Activated naive CD4-positive, alpha-beta T cell treated with anti-CD3 and anti-CD28 coated beads, Interleukin-2, amount 10 ng/mL, durations not matched to agents 7 days and 5 days (primary cell): ENCODE results near the gene RBMXL3.
"Not testable (repeated sequence)": the region's sequence is repeated elsewhere in the genome, so short reads cannot be mapped to it uniquely, and the experiment has no call there.

Experiments used
- CTCF ChIA-PET: fragments of 350-600 bp; sonication (Branson Sonifier 250); formaldehyde crosslinking; loops from one replicate; lab custom pipeline; 2021; ENCODE audit warnings: antibody characterized with exemption; lab: Charles Lee
- DNase-seq: peaks from one replicate; pipeline ENCODE4 v3.0.0-alpha.2; 2020
- H3K27ac Mint-ChIP-seq: one replicate; pipeline ENCODE4 v1.8.0; 2021; ENCODE audit warnings: mild to moderate bottlenecking, moderate library complexity, mixed read lengths
- H3K27me3 Mint-ChIP-seq: one replicate; pipeline ENCODE4 v1.8.0; 2021; ENCODE audit warnings: mild to moderate bottlenecking, mixed read lengths
- H3K36me3 Mint-ChIP-seq: one replicate; pipeline ENCODE4 v1.8.0; 2021; ENCODE audit warnings: mixed read lengths
- H3K4me1 Mint-ChIP-seq: one replicate; pipeline ENCODE4 v1.8.0; 2021; ENCODE audit warnings: mixed read lengths
- H3K4me3 Mint-ChIP-seq: one replicate; pipeline ENCODE4 v1.8.0; 2021; ENCODE audit warnings: mild to moderate bottlenecking, moderate library complexity, mixed read lengths
- H3K9me3 Mint-ChIP-seq: one replicate; pipeline ENCODE4 v1.8.0; 2021; ENCODE audit warnings: mixed read lengths

The RBMXL3 gene

GRCh38 chrX:115214151-115214550 is 24.9 kb downstream of the RBMXL3 start:
- no peak for DNase-seq
- Mint-ChIP-seq H3K4me3 (no peak overlapping the region), H3K9me3 (no peaks in the 10 kb centered on the region), H3K27ac (no peak overlapping the region), H3K27me3 (no peaks in the 10 kb centered on the region), H3K36me3 (no peaks in the 10 kb centered on the region), H3K4me1 (no peaks in the 10 kb centered on the region)
- CTCF ChIA-PET, result no interaction called here

- Mint-ChIP-seq H3K27ac (no peak overlapping the region), H3K4me1 (no peaks in the 10 kb centered on the region), H3K9me3 (no peaks in the 10 kb centered on the region), H3K4me3 (no peak overlapping the region), H3K36me3 (no peaks in the 10 kb centered on the region), H3K27me3 (no peaks in the 10 kb centered on the region)
- CTCF ChIA-PET, result no interaction called here
- no peak for DNase-seq
Measured at GRCh38 chrX:115214605-115215004, 25.4 kb downstream of the RBMXL3 start.

- H3K27me3 Mint-ChIP-seq, H3K4me1 Mint-ChIP-seq, CTCF ChIA-PET, H3K4me3 Mint-ChIP-seq, H3K27ac Mint-ChIP-seq, H3K9me3 Mint-ChIP-seq, H3K36me3 Mint-ChIP-seq, DNase-seq: not testable (repeated sequence)
Measured at GRCh38 chrX:115217346-115217745, 28.1 kb downstream of the RBMXL3 start.

- H3K4me1 Mint-ChIP-seq, result no peaks in the 10 kb centered on the region
- H3K9me3 Mint-ChIP-seq, result no peaks in the 10 kb centered on the region
- H3K27me3 Mint-ChIP-seq, result no peaks in the 10 kb centered on the region
- no peak for DNase-seq
- CTCF ChIA-PET, result no interaction called here
- no peaks in the 10 kb centered on the region for H3K36me3 Mint-ChIP-seq
- no peak overlapping the region for H3K27ac Mint-ChIP-seq
- no peak overlapping the region for H3K4me3 Mint-ChIP-seq
Measured at GRCh38 chrX:115226929-115227328, 37.7 kb downstream of the RBMXL3 start.

GRCh38 chrX:115229337-115230003 is 40.3 kb downstream of the RBMXL3 start:
- Mint-ChIP-seq H3K4me1 (no peaks in the 10 kb centered on the region), H3K27me3 (peaks cover 16% of the 10 kb centered on the region), H3K9me3 (no peaks in the 10 kb centered on the region)

GRCh38 chrX:115232933-115233496 is 43.8 kb downstream of the RBMXL3 start:
- no peaks in the 10 kb centered on the region for H3K4me1 Mint-ChIP-seq
- CTCF ChIA-PET, result no interaction called here
- no peaks in the 10 kb centered on the region for H3K36me3 Mint-ChIP-seq
- DNase-seq, result no peak
- no peak overlapping the region for H3K4me3 Mint-ChIP-seq
- no peaks in the 10 kb centered on the region for H3K9me3 Mint-ChIP-seq
- no peak overlapping the region for H3K27ac Mint-ChIP-seq
- peaks cover 21% of the 10 kb centered on the region for H3K27me3 Mint-ChIP-seq

More at GRCh38 chrX:115229337-115230003, 40.3 kb downstream of the RBMXL3 start:
- CTCF ChIA-PET, result no interaction called here
- DNase-seq, result no peak
- Mint-ChIP-seq H3K36me3 (no peaks in the 10 kb centered on the region), H3K27ac (no peak overlapping the region), H3K4me3 (no peak overlapping the region)

GRCh38 chrX:115233497-115234455 is 44.6 kb downstream of the RBMXL3 start, which contains the start of gene LRCH2:
Gene LRCH2 (minus strand): TSS chrX:115234096. CDS start chrX:115234041, 55 bp downstream.
- no peaks in the 10 kb centered on the region for H3K9me3 Mint-ChIP-seq
- H3K27me3 Mint-ChIP-seq, result peaks cover 21% of the 10 kb centered on the region
- DNase-seq, result no peak
- H3K4me1 Mint-ChIP-seq, result no peaks in the 10 kb centered on the region
- H3K4me3 Mint-ChIP-seq, result no peak within 1 kb of the TSS
- CTCF ChIA-PET, result no interaction called here
- H3K36me3 Mint-ChIP-seq, result no peaks in the 10 kb centered on the region
- no peak within 1 kb of the TSS for H3K27ac Mint-ChIP-seq

- Mint-ChIP-seq H3K27ac (no peak overlapping the region), H3K4me3 (no peak overlapping the region), H3K9me3 (no peaks in the 10 kb centered on the region), H3K36me3 (no peaks in the 10 kb centered on the region), H3K27me3 (peaks cover 21% of the 10 kb centered on the region), H3K4me1 (no peaks in the 10 kb centered on the region)
- CTCF ChIA-PET, result no interaction called here
- DNase-seq, result no peak
Measured at GRCh38 chrX:115234461-115234860, 45.3 kb downstream of the RBMXL3 start.

GRCh38 chrX:115236560-115236959 is 47.4 kb downstream of the RBMXL3 start:
- Mint-ChIP-seq H3K4me1 (no peaks in the 10 kb centered on the region), H3K4me3 (no peak overlapping the region), H3K27me3 (peaks cover 21% of the 10 kb centered on the region), H3K36me3 (no peaks in the 10 kb centered on the region), H3K27ac (no peak overlapping the region), H3K9me3 (no peaks in the 10 kb centered on the region)
- CTCF ChIA-PET, result interaction anchor here (0.5 kb wide), 1 partner anchor 328 kb away, joined by 3 read pairs; no protein-coding TSS in a partner anchor
- DNase-seq, result no peak

- H3K4me3 Mint-ChIP-seq, result no peak overlapping the region
- no peaks in the 10 kb centered on the region for H3K4me1 Mint-ChIP-seq
- no peak for DNase-seq
- H3K9me3 Mint-ChIP-seq, result no peaks in the 10 kb centered on the region
- peaks cover 21% of the 10 kb centered on the region for H3K27me3 Mint-ChIP-seq
- CTCF ChIA-PET, result no interaction called here
- H3K36me3 Mint-ChIP-seq, result no peaks in the 10 kb centered on the region
- no peak overlapping the region for H3K27ac Mint-ChIP-seq
Measured at GRCh38 chrX:115237056-115237455, 47.8 kb downstream of the RBMXL3 start.
